OCI-M2 (cell line): Measurements from ENCODE around the gene ACACB.

Experiments used
- DNase-seq: peaks from one replicate; lab custom pipeline; 2025; ENCODE audit not compliant: unreplicated experiment; lab: John Stamatoyannopoulos, UW

The ACACB gene

GRCh38 chr12:109115758-109116610 is at the start of gene ACACB:
ACACB (plus strand) TSS chr12:109116587; CDS start chr12:109139406, 22,819 bp downstream.
- no peak for DNase-seq

GRCh38 chr12:109069307-109070271 is 46.8 kb upstream of the ACACB start:
- no peak for DNase-seq

GRCh38 chr12:109074866-109075265 is 41.5 kb upstream of the ACACB start:
- no peak for DNase-seq

DNA sequence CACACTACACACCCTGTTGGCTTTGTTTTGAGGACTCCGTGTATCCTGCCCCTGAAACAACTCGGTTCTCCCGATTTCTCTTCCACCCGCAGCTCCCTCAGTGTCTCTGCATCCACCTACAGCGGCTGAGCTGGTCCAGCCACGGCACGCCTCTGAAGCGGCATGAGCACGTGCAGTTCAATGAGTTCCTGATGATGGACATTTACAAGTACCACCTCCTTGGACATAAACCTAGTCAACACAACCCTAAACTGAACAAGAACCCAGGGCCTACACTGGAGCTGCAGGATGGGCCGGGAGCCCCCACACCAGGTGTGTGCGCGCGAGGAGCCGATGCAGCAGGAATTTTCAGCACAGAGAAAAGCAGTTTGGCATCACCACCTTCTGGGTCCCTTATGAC is 33.6 kb upstream of the ACACB start:
- DNase-seq: no peak

- DNase-seq: no peak
Observed at GRCh38 chr12:109084425-109084824, 32.0 kb upstream of the ACACB start.

DNA sequence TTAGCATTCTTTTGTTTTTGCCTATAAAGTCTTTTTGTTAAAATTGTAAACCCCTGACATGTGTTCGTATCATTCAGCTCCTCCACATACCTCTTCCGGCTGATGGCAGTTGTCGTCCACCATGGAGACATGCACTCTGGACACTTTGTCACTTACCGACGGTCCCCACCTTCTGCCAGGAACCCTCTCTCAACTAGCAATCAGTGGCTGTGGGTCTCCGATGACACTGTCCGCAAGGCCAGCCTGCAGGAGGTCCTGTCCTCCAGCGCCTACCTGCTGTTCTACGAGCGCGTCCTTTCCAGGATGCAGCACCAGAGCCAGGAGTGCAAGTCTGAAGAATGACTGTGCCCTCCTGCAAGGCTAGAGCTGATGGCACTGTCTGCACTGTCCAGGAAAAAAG is 30.8 kb upstream of the ACACB start:
- no peak for DNase-seq

DNA sequence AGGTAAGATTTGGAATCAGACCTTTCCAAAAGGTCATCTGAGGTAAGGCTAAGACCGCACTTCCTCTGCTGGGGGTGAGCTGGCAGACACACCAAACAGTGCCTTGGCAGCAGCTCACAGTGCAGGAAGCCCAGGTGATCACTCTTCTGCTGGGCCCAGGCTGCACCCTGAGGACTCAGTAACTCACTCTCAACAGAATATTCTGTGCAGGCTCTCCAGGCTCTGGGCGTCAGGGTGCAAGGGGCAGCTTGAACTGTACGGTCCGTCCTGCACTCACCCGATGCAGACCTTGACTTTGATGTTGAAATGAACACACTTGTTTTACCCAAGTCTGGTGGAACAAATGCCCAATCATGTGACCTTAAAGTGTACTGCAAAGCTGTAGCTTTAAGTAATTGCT is 29.1 kb upstream of the ACACB start:
- no peak for DNase-seq

- DNase-seq: no peak
Observed at GRCh38 chr12:109088818-109089217, 27.6 kb upstream of the ACACB start.

GRCh38 chr12:109089683-109090082 is 26.7 kb upstream of the ACACB start:
- no peak for DNase-seq

DNA sequence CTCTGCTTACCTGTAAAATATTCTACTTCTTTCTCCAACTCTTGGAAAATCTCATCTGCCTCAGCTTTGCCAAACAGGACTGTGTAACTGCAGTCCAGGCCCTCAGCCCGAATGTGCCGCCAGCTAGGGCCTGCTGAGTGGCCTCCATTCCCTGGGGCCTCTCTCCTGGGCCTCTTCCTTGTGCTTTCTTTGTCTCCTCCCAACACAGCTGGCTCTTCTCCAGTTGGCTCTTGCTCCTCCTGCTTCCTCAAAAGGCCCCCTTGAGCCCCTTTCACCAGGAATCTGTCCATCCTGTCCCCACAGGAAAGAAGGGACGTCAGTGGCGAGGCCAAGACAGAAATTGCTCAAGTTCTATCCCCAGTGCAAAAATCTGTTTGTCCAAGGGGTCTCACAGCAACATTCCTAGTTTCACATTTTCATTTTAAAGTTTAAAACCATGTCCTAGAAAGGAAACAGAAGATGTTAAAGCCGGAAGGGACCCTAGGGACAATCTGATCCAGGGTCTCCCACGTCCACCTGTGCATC is 23.8 kb upstream of the ACACB start:
- DNase-seq: no peak

- DNase-seq: peak; percentile 66
Observed at GRCh38 chr12:109093022-109093918, 23.1 kb upstream of the ACACB start, which contains the start of gene ALKBH2. ALKBH2 (minus strand) TSS chr12:109093472; CDS start chr12:109092786, 686 bp downstream.

GRCh38 chr12:109097140-109097434 is 19.3 kb upstream of the ACACB start:
- DNase-seq: no peak

DNA sequence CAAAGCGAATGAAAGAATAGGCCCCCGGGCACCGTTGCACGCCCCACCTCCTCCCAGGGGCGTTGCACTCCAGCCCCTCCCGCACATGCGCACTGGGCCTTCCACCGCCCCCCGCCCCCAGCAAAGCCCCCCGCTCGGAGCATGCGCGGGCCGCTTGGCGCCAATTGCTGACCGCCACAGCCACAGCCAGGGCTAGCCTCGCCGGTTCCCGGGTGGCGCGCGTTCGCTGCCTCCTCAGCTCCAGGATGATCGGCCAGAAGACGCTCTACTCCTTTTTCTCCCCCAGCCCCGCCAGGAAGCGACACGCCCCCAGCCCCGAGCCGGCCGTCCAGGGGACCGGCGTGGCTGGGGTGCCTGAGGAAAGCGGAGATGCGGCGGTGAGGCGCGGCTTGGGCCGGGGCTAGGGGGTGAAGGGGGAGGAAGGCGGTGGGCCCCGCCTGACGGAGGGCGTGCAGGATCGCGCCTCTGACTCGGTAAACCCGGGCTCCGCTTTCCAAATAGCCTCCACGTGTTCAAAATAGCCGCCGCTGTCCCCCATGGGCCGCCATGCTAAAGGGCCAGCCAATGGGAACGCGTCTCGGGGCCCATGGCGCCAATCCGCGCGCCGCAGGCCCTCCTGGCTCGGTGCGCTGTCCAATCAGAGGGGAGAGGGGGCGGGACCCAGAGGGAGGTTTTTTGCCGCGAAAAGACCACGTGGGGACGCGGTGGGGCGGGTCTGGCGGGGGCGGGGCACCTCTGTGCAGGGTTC is 18.8 kb upstream of the ACACB start, which contains the start of gene UNG:
Gene UNG (plus strand): TSS at position 163 of the 748 bp plus-strand sequence. CDS start 83 bp downstream, at position 246.
- DNase-seq: peak; percentile 51

DNA sequence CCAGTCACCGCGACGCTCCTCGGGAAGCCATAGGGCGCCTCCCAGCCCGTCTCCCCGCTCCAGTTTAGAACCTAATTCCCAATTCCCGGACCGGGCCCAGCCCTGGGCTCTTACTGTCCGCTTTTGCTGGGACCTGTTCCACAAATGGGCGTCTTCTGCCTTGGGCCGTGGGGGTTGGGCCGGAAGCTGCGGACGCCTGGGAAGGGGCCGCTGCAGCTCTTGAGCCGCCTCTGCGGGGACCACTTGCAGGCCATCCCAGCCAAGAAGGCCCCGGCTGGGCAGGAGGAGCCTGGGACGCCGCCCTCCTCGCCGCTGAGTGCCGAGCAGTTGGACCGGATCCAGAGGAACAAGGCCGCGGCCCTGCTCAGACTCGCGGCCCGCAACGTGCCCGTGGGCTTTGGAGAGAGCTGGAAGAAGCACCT is 18.2 kb upstream of the ACACB start:
- no peak for DNase-seq

GRCh38 chr12:109098651-109099050 is 17.7 kb upstream of the ACACB start:
- no peak for DNase-seq

DNA sequence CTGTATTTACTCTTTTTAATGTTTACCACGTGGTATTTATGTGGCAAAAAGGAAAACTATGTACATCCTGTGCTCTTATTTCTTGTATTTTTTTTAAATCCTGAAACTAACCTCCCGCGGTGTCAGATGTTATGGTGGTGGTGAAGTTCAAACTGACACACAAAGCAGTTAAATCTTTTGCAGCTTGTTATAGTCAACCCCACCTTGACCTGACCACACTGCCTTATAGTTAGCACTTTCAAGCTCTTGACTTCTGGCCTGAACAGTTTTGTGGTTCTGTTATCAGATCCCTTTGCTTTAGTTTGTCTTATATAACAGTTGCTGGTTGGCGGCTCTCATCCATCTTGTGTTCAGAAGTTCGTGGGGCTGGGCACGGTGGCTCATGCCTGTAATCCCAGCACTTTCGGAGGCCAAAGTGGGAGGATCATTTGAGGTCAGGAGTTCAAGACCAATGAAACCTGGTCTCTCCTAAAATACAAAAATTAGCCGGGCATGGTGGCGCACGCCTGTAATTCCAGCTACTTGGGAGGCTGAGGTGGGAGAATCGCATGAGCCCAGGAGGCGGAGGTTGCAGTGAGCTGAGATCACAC is 16.9 kb upstream of the ACACB start:
- no peak for DNase-seq

DNA sequence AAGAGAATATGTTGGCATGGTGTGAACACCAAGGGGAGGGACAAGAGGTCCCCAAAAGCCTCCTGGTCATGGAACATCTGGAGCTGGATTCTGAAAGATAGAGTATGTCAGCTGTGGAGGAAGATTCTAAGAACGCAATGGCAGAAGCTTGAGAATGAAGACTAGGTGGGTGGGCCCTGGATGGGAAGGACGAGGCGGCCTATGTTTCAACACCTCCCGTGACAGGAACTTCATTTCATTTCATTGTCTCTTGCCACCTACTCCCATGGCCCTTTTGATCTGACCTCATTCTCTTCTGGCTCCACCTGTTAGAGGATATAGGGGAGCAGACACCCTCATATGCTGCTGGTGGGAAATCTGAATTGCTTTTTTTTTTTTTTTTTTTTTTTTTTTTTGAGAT is 15.6 kb upstream of the ACACB start:
- DNase-seq: no peak

- no peak for DNase-seq
Observed at GRCh38 chr12:109102491-109102890, 13.9 kb upstream of the ACACB start.

GRCh38 chr12:109105176-109105575 is 11.2 kb upstream of the ACACB start:
- no peak for DNase-seq
